Fibroblast of villous mesenchyme (primary cell): ENCODE measurements around the gene BMPER. TPM values are rescaled to one million over a fixed set of nuclear protein-coding genes. Genes with fewer than 3 reads are reported as not detected.

Experiments used
- DNase-seq: peaks from one replicate; pipeline ENCODE4 v3.0.0-alpha.2; 2010; ENCODE audit warnings: low read depth
- H3K4me3 ChIP-seq: 2 replicates; pipeline ENCODE4 v1.5.1; 2011; ENCODE audit warnings: low read depth, mild to moderate bottlenecking, low read length
- CTCF ChIP-seq: IDR thresholded peaks from 2 replicates; pipeline ENCODE4 v1.5.1; 2012; ENCODE audit warnings: low read depth, mild to moderate bottlenecking, low read length; ENCODE audit not compliant: insufficient read depth
- total RNA-seq: library from RNA; depleted of rRNA; stranded (reverse); fragments of >200 nt; gene quantifications from 2 replicates; pipeline ENCODE4 v1.2.3, GENCODE V29; 2012

Gene BMPER
- total RNA-seq, 1 donor, result 7.8 TPM

GRCh38 chr7:33901199-33901598 lies 4.1 kb upstream of the BMPER start:
- no peak for TF ChIP-seq CTCF
- no peak for DNase-seq
- H3K4me3 ChIP-seq, result no peak overlapping the region

- no peak for TF ChIP-seq CTCF
- DNase-seq, result no peak
- H3K4me3 ChIP-seq, result no peak overlapping the region
Measured at GRCh38 chr7:33901847-33902246, 3.5 kb upstream of the BMPER start.

GRCh38 chr7:33902746-33903145 lies 2.6 kb upstream of the BMPER start:
- no peak for TF ChIP-seq CTCF
- no peak for DNase-seq
- H3K4me3 ChIP-seq, result no peak overlapping the region

GRCh38 chr7:33903791-33904680 lies 1.3 kb upstream of the BMPER start:
- DNase-seq, result peak; percentile 56

GRCh38 chr7:33904681-33905388 lies 504 bp upstream of the BMPER start:
- TF ChIP-seq CTCF, result no peak
- peak overlapping the region; percentile 75 for H3K4me3 ChIP-seq

More at GRCh38 chr7:33903791-33904680, 1.3 kb upstream of the BMPER start:
- TF ChIP-seq CTCF, result no peak
- peak overlapping the region; percentile 75 for H3K4me3 ChIP-seq

GRCh38 chr7:33906697-33907096 lies 1.4 kb downstream of the BMPER start:
- TF ChIP-seq CTCF, result no peak
- H3K4me3 ChIP-seq, result no peak overlapping the region
- no peak for DNase-seq

More at GRCh38 chr7:33904681-33905388, 504 bp upstream of the BMPER start:
- peak; percentile 65 for DNase-seq
